HG03520 (cell line): ENCODE measurements around the gene INAFM2.
A peak's percentile ranks its signal among the peaks of the same experiment; 100 is the strongest.

ENCODE experiments used
- ATAC-seq: cut with Tn5 transposase; IDR thresholded peaks from one replicate; pipeline ENCODE4 v1.9.1; 2021; ENCODE audit warnings: mild to moderate bottlenecking, moderate library complexity; ENCODE audit not compliant: unreplicated experiment

INAFM2 gene

DNA sequence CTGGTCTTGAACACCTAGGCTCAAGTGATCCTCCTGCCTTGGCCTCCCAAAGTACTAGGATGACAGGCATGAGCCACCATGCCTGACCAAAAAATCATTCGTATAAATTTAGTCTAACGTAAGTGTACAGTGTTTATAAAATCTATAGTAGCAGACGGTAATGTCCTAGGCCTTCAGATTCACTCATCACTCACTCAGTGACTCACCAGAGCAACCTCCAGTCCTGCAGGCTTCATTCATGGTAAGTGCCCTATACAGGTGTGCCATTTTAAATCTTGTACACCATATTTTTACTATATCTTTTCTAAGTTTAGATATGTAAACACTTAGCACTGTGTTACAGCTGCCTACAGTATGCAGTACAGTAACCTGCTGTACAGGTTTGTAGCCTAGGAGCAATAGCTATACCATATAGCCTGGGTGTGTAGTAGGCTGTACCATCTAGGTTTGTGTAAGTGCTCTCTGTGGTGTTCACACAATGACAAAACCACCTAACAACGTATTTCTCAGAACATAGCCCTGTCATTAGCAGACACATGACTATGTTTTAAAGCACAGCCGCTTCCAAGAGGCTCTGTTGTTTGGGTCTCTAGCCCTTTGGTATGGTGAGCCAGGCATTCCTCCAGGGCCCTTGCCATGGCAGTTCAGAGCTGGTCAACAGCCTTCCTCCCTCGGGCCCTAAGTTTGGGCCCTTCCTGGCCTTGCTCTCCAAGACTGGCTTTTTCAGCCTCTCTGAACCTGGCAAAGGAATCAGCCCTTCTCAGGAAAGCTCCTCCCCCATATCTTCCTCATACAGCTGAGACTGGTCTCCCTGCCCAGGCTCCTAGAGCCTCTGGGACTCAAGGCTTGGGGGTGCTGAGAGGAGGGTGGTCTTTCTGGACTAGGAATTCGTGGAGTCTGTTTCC, 19.2 kb downstream of the INAFM2 start:
- no peak for ATAC-seq

- ATAC-seq, result no peak
Measured at GRCh38 chr15:40343512-40343911, 20.0 kb downstream of the INAFM2 start.

- no peak for ATAC-seq
Measured at GRCh38 chr15:40344217-40344616, 20.7 kb downstream of the INAFM2 start.

GRCh38 chr15:40344631-40345120, 21.2 kb downstream of the INAFM2 start:
- no peak for ATAC-seq

DNA sequence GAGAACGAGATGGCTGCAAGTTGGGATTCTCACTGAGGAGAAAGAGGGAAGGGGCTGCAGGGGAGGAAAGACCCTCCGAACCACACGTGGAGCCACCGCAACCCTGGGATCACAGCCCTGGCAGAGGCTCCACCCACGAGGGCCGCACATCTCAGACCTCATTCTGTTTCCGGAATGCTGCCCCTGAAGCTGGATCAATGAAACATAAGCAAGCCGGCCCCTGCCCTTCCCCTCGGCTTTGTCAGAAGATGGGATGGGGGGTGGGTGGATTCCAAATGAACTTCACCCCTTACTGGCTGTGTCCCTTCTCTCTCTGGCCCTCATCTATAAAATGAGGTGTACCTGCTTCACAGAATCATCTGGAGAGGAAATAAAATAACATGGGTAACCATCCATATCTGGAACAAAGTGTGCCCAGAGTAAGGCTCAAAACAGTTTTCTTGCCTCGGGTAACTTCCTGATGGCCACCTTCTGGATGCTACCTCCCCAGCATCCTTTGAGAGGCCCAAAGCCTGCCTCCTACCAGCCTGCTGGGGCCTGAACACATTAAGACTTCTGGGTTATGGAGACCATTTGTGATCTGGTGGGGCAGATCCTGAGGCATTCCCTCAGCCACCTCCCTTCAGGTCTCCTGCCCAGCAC, 21.9 kb downstream of the INAFM2 start:
- no peak for ATAC-seq

GRCh38 chr15:40345867-40346578, 22.5 kb downstream of the INAFM2 start:
- ATAC-seq, result no peak

- no peak for ATAC-seq
Measured at GRCh38 chr15:40346579-40347558, 23.4 kb downstream of the INAFM2 start.

DNA sequence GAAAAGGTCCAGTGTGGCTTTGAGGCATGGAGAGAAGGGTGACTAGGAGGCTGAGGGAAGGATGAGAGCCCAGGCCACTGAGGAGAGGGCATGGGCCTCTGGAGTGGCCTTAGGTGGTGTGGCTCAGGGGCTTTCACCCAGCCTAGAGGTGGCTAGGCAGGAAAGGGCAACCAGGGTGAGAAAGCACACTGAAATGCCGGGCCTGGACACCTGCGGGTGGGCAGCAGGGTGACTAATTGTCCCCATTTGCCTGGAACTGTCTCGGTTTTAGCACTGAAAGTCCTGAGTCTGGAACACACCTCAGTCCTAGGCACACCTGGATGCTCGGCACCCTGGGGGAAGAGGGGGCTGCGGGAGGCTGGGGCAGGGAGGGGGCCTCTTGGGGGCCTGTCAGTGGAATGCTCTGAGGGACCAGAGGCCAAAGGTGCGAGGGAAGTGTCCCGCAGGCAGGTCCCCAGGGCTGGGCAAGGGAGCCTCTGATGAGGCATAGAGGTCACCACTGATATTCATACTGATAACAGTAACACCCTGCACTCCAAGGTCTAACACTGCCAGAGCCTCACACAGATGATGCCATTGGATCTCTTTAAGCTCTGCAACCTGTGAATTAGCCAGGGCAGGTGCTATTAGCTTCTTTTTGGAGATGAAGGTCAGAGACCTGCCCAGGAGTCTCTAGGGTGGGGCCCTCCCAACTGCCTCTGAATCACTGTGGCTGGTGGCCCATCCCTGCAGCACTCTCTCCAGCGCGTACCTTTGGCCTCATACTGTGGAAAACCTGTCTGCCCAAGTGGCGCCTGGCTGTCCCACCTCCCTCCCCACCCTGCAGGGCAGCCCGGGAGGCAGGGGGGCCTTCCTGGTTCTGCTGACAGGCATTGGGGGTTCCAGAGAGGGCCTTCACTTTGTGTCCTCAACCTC, 24.3 kb downstream of the INAFM2 start:
- no peak for ATAC-seq

GRCh38 chr15:40348474-40348870, 25.0 kb downstream of the INAFM2 start:
- no peak for ATAC-seq

DNA sequence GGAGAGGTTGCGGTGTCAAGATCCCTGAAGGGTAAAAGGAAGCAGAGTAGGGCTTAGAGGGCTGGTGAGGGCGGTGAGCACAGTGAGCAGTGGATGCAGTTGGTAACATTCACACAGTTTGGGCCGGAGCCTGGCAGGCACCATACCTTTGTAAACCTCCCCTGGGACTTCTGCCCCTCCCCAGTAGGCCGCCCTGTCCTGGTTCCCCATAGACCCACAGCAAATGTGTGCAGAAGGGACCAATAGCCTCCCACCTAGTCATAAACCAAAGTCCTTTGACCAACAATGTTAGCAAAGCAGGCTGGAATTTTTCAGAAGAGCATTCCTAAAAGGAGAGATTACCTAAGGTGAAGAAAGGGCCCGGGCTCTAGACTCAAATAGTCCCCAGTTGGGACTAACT, 25.7 kb downstream of the INAFM2 start:
- no peak for ATAC-seq

- ATAC-seq, result no peak
Measured at GRCh38 chr15:40352281-40352901, 28.9 kb downstream of the INAFM2 start.

DNA sequence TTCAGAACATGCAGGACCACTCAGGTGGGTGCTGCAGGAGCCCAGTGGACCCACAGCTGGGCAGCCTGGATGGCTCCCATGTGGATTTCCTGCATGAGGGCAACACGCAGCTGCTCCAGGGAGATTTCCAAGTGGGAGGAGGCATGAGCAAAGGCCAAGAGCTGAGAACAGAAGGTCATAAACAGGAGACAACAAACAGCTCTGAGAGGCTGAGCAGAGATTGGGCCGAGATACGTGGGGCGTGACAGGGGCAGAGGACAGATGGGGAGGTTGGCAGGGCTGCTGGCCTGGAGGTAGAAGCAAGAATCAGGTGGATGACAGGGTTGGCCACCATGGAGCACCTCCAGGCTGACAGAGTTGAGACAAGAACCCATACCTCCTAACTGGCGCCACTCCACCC, 30.2 kb downstream of the INAFM2 start:
- ATAC-seq, result no peak

- ATAC-seq, result no peak
Measured at GRCh38 chr15:40354408-40355171, 31.1 kb downstream of the INAFM2 start.

GRCh38 chr15:40355976-40356585, 32.6 kb downstream of the INAFM2 start:
- ATAC-seq, result no peak

- no peak for ATAC-seq
Measured at GRCh38 chr15:40357246-40357645, 33.8 kb downstream of the INAFM2 start.

GRCh38 chr15:40357723-40358470, 34.4 kb downstream of the INAFM2 start, which contains the start of gene DISP2:
Gene DISP2, plus strand, starts transcription at chr15:40358219. Its CDS starts 103 bp downstream, at chr15:40358322.
- peak; percentile 82 for ATAC-seq
